ENCODE results near the gene PRKAR1B. TPM values are rescaled to one million over a fixed set of nuclear protein-coding genes. Genes with fewer than 3 reads are reported as not detected.

PRKAR1B gene
- total RNA-seq, 1 experiment from 2014 or later = 8.2 TPM

DNA sequence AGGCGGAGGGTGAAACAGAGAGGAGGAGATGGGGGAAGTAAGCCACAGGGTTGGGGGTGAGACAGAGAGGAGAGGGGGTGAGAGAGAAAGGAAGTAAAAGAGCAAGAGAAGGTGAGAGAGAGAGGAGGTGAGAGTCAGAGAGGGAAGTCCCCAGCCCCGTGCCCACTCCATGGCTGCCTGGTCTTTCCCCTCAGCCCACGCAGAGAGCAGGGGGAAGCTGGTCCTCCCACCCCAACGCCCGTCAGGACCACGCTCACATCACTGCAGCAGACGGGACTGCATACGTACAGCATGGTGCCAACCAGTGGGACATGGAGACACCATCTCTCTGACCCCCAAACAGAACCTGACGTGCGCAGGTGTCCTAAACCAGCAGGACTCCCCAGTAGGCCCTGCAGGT is 195.3 kb downstream of the PRKAR1B start:
- in situ Hi-C loops (cut with HindIII; ENCODE audit: low pct_unique_long_range_greater_than_20kb, low sequenced_read_pairs) = no loop called here
- DNase-seq (ENCODE audit: low read depth, low spot score) = no peak

DNA sequence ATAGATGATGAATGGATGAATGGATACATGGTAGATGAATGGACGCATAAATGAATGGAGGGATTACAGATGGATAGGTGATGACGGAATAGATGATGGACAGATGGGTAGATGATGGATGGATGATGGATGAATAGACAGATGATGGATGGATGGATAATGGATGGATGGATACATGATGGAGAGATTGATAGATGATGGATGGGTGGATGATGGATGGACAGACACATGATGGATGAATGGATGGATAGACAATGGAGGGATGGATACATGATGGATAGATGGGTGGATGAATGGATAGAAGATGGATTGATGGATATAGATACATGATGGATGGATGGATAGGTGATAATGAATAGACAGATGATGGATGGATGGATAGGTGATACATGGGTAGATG is 198.6 kb downstream of the PRKAR1B start:
- DNase-seq (ENCODE audit: low read depth, low spot score) = no peak
- in situ Hi-C loops (cut with HindIII; ENCODE audit: low pct_unique_long_range_greater_than_20kb, low sequenced_read_pairs) = no loop called here

DNA sequence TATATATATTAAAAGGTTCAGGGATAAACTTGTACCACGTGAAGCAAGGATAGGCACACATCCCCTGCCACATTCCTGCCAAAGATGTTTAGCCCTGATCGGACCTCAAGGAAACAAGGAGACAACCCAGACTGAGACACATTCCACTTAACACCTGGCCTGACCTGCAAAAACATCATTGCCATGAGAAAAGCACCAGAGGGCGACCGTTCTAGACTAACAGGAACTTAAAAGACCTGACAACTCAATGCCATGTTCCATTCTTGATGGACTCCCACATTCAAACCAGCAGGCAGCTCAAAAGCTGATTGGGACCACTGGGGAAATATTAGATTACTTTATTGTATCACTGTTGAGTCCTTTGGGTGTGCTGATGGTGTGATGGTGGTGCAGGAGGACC is 199.4 kb downstream of the PRKAR1B start:
- no peak for DNase-seq (ENCODE audit: low read depth, low spot score)
- in situ Hi-C loops (cut with HindIII; ENCODE audit: low pct_unique_long_range_greater_than_20kb, low sequenced_read_pairs) = no loop called here

DNA sequence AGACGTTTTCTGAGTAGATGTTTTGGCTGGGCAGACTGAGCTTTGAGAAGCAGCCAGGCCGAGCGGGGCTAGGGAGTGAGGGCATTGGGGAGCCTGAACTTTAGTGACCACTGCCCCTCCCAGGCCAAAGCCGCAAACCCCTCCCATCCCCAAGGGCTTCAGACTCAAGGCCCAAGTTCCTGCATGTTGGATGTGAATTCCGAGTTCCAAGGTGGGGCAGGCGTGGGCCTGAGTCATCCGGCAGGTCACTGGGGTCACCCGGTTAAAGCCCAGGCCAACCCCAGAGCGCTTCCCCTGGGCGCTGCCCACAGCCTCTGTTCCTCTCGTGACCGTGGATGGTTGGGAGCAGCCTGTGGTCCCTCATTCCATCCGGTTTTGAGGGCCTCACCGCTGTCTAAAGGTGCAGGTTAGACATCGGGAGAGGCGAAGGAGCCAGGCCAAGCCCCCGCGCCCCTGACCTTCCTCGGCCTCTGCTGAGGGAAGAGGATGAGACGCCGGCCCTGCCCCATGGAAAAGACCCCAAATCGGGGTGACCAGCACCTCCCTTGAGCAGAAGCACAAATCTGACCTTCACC is 200.5 kb downstream of the PRKAR1B start:
- no peak for DNase-seq (ENCODE audit: low read depth, low spot score)
- in situ Hi-C loops (cut with HindIII; ENCODE audit: low pct_unique_long_range_greater_than_20kb, low sequenced_read_pairs) = no loop called here

DNA sequence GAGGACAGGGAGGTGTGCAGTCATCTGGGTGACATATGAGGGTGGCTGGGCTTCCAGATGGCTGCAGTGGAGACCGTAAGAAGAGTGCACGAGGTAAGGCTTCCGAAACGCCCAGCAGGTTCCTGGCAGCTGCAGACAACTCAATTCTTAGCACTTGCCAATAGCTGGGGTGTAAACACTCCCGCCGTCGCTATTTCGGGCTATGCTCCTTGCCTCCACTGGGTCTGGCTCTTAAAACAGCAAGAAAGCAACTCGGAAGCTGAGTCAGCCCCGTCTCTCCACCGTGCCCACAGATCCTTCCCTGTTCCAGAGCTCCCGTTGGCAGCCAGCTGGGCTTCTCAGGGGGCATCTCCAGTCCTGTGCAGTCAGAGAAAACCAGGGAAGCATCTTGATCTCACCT is 201.3 kb downstream of the PRKAR1B start:
- DNase-seq (ENCODE audit: low read depth, low spot score) = no peak
- in situ Hi-C loops (cut with HindIII; ENCODE audit: low pct_unique_long_range_greater_than_20kb, low sequenced_read_pairs) = no loop called here

DNA sequence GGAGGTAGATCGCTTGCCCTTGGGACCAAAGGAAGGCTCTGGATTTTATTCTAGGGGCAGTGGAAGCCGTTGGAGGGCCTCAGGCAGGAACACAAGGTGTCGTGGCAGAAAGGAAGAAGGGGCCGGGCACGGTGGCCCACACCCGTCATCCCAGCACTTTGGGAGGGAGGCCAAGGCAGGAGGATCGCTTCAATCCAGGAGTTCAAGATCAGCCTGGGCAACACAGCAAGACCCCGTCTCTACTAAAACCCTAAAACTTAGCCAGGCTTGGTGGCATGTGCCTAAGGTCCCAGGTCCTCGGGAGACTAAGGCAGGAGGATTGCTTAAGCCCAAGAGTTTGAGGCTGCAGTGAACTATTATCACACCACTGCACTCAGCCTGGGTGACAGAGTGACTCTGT is 202.3 kb downstream of the PRKAR1B start:
- no peak for DNase-seq (ENCODE audit: low read depth, low spot score)
- in situ Hi-C loops (cut with HindIII; ENCODE audit: low pct_unique_long_range_greater_than_20kb, low sequenced_read_pairs) = no loop called here

DNA sequence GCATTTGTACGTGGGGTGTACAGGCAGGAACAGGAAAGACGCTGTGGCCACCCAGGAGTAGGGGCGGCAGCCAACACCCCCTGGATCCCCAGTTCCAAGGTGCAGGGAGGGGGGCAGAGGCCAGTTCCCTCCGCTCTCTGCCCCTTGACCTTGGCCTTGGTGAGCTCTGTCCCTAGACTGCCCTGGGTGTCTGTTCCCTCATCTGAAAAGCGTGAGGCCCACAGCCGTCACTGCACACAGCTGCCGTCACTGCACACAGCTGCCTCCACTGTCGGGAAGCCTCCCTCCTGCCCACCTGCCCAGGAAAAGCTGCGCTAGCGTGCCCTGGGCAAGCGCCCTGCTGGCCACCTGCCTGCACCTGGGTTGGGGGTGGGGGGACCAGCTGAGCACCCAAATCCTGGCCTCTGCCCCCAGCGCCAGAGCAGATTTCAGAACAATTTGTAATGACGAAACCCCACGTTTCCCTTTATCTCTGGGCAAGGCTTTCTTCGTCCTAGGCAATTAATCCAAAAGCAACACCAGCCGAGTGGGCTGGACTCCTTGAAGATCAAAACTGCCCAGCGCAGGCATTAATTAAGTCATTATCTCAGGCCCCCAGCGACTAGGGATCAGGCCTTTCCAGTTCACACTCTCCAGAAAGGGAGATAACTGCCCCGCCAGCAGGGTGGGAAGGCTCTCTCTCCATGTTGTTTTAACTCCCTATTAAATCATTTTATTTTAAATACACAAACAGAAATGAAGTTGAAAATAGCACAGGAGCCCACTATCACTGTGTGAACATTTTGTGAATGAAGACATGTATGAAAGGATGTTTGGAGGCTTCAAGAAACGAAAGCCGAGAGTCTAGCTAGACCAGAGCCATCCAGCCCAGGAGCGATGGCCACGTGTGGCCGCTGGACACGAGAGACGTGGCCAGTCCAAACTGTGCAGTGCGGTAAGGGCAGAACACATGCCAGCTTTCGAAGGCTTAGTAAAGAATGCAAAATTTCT is 203.4 kb downstream of the PRKAR1B start:
- in situ Hi-C loops (cut with HindIII; ENCODE audit: low pct_unique_long_range_greater_than_20kb, low sequenced_read_pairs) = no loop called here
- no peak for DNase-seq (ENCODE audit: low read depth, low spot score)

DNA sequence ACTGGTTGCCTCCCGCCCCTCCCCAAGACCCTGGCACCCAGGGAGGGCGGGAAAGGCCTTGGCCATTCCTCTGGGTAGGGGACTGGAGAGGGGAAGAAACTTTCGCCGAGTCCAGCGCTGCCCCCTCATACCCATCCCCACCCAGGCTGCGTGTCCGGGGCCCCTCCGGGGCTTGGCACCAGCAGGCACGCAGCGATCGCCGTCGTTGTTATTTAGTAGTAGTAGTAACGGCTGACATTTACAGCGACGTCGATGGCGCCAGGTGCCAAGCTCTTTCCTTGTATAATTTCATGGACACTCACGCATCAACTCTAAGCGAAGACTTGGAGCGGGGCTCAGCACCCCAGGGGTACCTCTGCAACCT is 204.1 kb downstream of the PRKAR1B start:
- no peak for DNase-seq (ENCODE audit: low read depth, low spot score)
- in situ Hi-C loops (cut with HindIII; ENCODE audit: low pct_unique_long_range_greater_than_20kb, low sequenced_read_pairs) = no loop called here

DNA sequence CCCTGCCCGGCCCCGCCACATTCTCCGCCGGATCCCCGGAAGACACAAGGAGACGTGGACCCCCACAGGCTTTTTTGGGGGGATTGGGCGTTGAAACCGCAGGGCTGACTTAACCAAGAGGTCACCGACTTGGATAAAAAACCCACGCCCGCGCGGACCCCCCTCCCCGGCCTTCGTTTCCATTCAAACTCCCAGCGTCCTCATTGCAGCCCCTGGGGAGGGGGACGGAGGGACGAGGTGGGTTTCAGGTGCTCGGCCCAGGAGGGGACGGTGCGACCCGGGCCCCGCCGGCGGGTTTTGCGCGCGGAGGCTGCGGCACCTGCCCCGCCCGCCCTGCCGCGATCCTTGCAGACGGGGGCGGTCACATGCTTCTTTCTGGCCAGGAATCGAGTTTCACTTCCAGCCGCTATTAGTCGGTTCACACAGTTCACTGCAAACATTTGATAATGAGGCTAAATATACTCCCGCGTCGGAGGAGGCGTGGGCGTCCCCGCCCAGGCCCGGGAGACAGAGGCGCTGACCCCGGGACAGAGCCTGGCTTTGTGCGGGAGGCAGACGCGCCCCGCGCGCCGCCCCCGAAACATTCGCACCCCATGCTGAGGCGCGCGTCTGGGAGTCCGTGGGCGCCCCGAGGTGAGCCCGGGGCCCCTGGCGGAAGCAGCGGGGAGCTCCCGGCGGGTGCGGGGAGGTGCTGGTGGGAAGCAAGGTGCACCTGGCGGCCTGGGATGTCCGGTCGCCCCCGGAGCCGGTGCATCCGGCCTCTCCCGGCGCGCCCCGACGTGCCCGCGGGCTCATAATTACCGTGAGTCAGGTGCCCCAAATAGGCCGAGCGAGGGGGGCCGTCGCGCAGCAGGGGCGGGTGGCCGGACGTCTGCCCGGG is 204.8 kb downstream of the PRKAR1B start:
- in situ Hi-C loops (cut with HindIII; ENCODE audit: low pct_unique_long_range_greater_than_20kb, low sequenced_read_pairs) = no loop called here
- peak; percentile 22 for DNase-seq (ENCODE audit: low read depth, low spot score)

DNA sequence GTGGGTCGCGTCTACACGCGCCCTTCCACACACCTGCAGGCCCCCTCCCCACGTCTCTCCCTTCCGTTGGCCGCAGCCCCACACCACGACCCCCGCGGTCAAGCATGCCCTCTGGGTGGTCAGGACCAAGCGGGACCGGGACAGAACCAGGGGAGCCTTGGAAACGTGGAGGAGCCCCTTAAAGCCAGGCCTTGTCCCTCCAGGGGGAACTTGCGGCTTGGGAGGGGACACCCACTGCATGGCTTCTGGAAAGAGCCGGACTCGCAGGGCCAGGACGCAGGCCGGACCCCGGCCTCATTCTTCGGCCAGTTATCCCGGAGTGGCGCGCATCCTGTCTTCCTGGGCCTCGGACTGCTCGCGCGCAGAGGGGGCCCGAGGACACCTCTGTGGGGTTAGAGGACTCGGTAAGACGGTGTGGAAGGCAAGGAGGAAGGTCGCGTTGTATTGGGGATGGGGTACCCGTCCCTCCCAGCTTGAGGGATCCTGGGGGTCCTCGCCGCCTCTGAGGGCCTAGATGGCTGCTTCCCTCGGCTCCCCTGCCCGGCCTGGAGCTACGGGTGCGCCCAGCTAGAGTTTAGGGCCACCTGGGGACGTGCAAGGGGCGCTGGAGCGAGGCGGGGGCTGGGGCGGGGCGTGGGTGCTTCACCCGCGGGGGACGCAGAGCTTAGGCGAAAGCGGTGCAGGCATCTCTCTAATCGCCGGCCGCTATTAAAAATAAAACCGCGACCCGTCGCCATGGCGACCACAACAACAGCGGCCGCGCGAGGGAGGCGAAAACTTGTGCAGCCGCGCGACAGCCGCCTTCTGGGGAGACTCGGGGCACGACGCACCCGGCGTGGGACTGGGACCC is 205.6 kb downstream of the PRKAR1B start:
- in situ Hi-C loops (cut with HindIII; ENCODE audit: low pct_unique_long_range_greater_than_20kb, low sequenced_read_pairs) = no loop called here
- no peak for DNase-seq (ENCODE audit: low read depth, low spot score)

DNA sequence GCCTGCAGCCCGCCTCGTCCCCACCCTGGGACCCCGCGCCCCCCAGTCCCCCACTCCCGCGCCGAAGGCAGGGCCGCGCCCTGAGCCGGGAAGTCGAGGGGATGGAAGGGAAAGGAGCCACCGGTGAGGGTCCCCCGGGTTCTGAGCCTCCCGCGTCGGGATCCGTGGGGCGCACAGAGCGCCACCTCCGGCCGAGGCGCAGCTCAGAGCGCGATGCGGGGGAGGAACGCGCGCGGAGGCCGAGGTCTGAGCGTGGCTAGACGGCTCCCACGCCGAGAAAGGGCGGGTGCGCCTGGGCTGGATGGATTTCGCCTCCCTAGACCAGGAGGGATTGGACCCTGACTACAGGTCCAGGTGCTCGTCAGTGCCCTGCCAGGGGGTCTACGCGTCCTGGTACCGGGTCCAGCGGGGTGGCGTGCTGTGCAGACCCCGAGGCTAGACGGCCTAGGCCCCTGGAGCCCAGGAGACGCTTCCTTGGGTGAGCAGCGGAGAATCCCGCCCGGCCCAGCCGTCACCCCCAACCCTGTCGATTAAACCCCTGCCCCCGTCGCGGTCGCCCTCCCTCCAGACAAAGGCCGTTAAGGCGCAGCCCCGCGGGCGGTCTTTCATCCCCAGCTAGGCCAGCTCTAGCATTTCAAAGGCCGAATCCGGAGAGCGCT is 206.4 kb downstream of the PRKAR1B start:
- no peak for DNase-seq (ENCODE audit: low read depth, low spot score)
- in situ Hi-C loops (cut with HindIII; ENCODE audit: low pct_unique_long_range_greater_than_20kb, low sequenced_read_pairs) = no loop called here

DNA sequence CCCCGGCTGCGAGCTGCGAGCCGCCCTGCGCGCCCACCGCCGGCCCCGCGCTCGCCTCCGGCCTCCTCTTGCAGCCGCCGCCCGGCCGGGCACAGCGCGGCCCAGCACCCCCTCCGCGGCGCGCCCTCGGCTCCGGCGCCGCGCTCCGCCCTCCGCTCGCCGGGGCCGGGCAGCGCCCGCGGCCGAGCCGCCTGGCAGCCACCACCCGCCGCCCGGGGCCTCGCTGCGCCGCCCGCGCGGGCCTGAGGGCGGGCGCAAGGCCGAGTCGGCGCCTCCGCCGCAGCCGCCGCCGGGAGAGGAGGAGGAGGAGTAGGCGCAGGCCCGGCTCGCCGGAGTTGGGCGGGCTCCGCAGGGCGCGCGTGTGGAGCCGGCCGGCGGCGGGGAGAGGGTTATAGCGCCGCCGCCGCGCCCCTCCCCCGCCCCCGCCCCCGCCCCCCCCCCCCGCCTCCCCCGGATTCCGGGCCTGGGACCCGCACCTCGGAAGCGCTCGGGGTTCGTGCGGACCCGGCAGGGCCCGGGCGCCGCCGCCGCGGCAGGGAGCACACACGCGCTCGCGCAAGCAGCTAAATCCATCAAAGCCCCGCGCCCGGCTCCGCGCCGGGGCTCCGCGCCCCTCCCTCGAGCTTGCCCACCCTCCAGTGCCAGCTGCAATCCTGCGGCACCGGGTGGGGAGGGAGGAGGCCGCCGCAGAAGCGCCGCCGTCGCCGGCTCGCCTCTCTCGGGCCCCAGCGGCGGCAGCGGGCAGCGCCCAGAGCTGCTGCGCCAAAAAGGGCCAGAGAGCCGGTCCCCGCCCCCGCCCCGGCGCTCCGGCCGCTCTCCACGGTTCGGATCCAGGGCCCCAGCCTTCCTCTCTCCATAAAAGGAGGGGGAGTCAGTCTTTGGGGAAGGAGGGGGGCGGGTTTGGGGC is 207.3 kb downstream of the PRKAR1B start, which contains the start of gene PDGFA:
Gene PDGFA (minus strand): TSS at position 363 of the 907 bp plus-strand sequence. CDS start 845 bp downstream, outside the sequence.
- DNase-seq (ENCODE audit: low read depth, low spot score) = peak; percentile 49
- in situ Hi-C loops (cut with HindIII; ENCODE audit: low pct_unique_long_range_greater_than_20kb, low sequenced_read_pairs) = no loop called here

DNA sequence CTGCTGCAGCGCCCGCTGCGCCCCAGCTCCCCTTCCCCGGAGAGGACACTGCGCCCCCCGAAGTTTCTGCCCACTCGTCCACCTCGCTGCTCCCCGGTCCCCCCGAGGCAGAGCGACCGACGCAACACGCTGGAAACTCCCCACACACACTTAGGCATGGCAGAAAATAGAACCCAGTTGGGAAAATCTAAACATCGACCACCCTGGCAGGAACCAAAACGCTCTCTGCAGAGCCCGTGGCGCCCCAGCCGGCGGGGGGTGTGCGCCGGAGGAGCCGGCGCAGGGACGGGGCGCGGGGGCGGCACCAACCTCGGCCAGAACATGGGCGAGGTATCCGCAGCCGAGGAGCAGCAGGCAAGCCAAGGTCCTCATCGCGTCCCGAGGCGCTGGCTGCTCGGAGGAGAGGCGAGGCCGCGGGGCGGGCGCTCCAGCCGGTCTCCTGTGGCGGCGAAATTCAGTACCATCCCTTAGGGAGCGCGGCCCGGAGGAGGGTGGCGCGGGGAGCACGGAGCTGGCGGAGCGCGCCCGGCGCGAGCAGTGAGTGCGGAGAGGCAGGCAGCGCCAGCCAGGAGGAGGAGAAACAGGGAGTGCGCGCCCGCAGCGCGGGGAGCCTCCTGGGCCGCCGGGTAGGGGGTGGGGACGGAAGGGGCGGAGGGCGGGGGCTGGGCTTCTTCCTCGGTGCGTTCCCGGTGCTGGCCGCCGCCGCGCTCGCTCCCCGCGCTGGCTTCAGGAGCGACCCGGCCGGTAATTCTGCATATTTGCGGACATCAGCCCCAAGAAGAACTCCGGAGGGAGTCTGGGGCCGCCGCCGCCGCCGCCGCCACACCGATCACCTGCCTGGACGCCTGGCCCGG is 208.2 kb downstream of the PRKAR1B start:
- DNase-seq (ENCODE audit: low read depth, low spot score) = peak; percentile 62
- in situ Hi-C loops (cut with HindIII; ENCODE audit: low pct_unique_long_range_greater_than_20kb, low sequenced_read_pairs) = no loop called here

DNA sequence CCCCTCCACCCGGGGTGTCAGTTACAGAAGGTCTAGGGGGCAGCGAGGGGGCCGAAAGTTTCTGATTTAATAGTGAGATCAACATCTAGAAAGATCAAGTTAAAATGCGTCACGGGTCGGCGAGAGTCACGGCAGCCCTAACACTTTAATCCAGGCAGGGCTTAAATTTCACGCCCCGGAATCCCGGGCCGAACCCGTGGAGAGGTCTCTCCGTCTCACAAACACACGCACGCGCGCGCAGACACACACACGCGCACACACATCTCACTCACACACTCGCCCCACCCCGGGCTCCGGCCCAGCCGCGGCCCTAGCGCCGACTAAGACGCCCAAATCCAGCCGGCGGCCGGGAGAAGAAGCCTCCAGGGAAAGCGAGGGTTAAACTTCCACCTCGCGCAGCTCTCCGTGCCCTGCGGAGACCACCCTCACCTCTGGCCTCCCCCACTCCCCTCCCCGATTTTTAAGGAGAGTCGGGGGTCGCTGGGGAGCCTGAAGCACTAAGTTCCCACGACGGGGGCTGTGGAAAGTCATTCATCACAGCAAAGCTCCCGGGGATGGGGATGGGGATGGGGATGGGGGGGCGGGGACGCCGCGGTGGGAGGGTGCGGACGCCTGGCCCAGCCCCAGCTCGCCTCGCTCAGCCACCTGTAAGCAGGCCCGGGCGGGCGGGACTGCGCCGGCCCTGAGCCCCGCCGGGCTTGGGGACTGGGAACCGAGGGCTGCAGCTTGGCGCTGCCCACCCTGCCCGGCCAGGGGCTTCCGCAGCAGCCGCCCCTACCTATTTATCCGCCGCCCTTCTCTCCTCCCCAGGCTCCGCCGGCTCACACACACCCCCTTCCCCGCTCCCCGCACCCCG is 209.1 kb downstream of the PRKAR1B start:
- in situ Hi-C loops (cut with HindIII; ENCODE audit: low pct_unique_long_range_greater_than_20kb, low sequenced_read_pairs) = no loop called here
- no peak for DNase-seq (ENCODE audit: low read depth, low spot score)

All from SK-MEL-5 (cell line).